GM12878 (cell line): ENCODE measurements around the gene RPL27A. TPM values are rescaled to one million over a fixed set of nuclear protein-coding genes. Genes with fewer than 3 reads are reported as not detected.

Experiments
- ATAC-seq: fragments of 200-7000 bp; cut with Tn5 transposase; 3 replicates; pipeline ENCODE4 v1.9.1; 2020; ENCODE audit warnings: mild to moderate bottlenecking, moderate library complexity
- BruUV-seq: library from RNA; stranded (reverse); fragments of 400-500 nt; replicated peaks from 2 replicates; lab custom pipeline; 2021; lab: Mats Ljungman, UMichigan
- CTCF ChIA-PET: fragments of 300-600 bp; sonication (Branson Sonifier 250); formaldehyde crosslinking; extraction: SDS; loops from one replicate; lab custom pipeline; 2021; ENCODE audit warnings: inconsistent platforms; lab: Yijun Ruan, JAX
- POLR2A ChIA-PET: fragments of 350-600 bp; formaldehyde crosslinking; extraction: SDS; loops from one replicate; lab custom pipeline; 2021; ENCODE audit warnings: inconsistent platforms; lab: Charles Lee
- RAD21 ChIA-PET: fragments of 300-600 bp; sonication (Branson Sonifier 250); formaldehyde crosslinking; loops from one replicate; lab custom pipeline; 2023; ENCODE audit warnings: antibody characterized with exemption; ENCODE audit not compliant: unreplicated experiment; lab: Charles Lee
- SMC1A ChIA-PET: fragments of 300-600 bp; sonication (Branson Sonifier 250); formaldehyde crosslinking; loops from one replicate; lab custom pipeline; 2023; ENCODE audit not compliant: unreplicated experiment, uncharacterized antibody; lab: Charles Lee
- DNase-seq: peaks from one replicate; pipeline ENCODE4 v3.0.0-alpha.2; 2011; ENCODE audit warnings: low read depth, low spot score
- FAIRE-seq: peaks from 3 replicates; lab custom pipeline; 2011; peaks lifted over from hg19 to GRCh38; lab: Jason Lieb, UNC
- H2AFZ ChIP-seq: 2 replicates; pipeline ENCODE4 v1.6.0; 2011; ENCODE audit warnings: low read depth, low read length, control low read depth; ENCODE audit not compliant: control insufficient read depth
- H3K27ac ChIP-seq: 2 replicates; pipeline ENCODE4 v1.5.1; 2011; ENCODE audit warnings: control low read depth; ENCODE audit not compliant: control insufficient read depth, insufficient read depth
- H3K27me3 ChIP-seq, 2 experiments: replicated peaks in 1 of 2; 2 replicates each; pipeline versions ENCODE4 v1.6.0 to v1.6.1; 2011; ENCODE audit warnings: low read length in 1 of 2; ENCODE audit not compliant: control insufficient read depth in 2 of 2, insufficient read depth in 2 of 2
- H3K36me3 ChIP-seq, 2 experiments: 2 replicates each; pipeline ENCODE4 v1.5.1; 2011; ENCODE audit warnings: low read length in 1 of 2; ENCODE audit not compliant: control insufficient read depth in 2 of 2, insufficient read depth in 2 of 2
- H3K4me1 ChIP-seq: 2 replicates; pipeline ENCODE4 v1.6.1; 2011; ENCODE audit warnings: mild to moderate bottlenecking, low read length, moderate library complexity, mixed read lengths; ENCODE audit not compliant: control insufficient read depth, insufficient read depth
- H3K4me2 ChIP-seq: 2 replicates; pipeline ENCODE4 v1.6.0; 2011; ENCODE audit warnings: control low read depth; ENCODE audit not compliant: control insufficient read depth, insufficient read depth
- H3K4me3 ChIP-seq: fragments of 200-600 bp; sonication (generic); 2 replicates; pipeline ENCODE4 v1.5.1; 2016
- H3K79me2 ChIP-seq: 2 replicates; pipeline ENCODE4 v1.6.0; 2011; ENCODE audit warnings: low read length; ENCODE audit not compliant: control insufficient read depth, insufficient read depth
- H3K9ac ChIP-seq: 2 replicates; pipeline ENCODE4 v1.8.0; 2011; ENCODE audit warnings: low read length, control low read depth, mixed read lengths; ENCODE audit not compliant: control insufficient read depth, insufficient read depth
- H3K9me3 ChIP-seq: replicated peaks from 3 replicates; pipeline ENCODE4 v1.5.1; 2011; ENCODE audit warnings: mild to moderate bottlenecking, low read length; ENCODE audit not compliant: control insufficient read depth, insufficient read depth
- H4K20me1 ChIP-seq: 2 replicates; pipeline ENCODE4 v1.6.0; 2011; ENCODE audit not compliant: control insufficient read depth, insufficient read depth
- BCL11A ChIP-seq: IDR thresholded peaks from 2 replicates; pipeline ENCODE4 v1.6.1; 2011; ENCODE audit warnings: low read depth, low read length
- BHLHE40 ChIP-seq, 2 experiments: fragments of 450-650 bp in 1 of 2; IDR thresholded peaks; 2 replicates each; pipeline ENCODE4 v1.6.1; 2011 to 2017; ENCODE audit warnings: low read depth in 2 of 2, borderline replicate concordance in 1 of 2, improper control_type of control experiment in 1 of 2, low read length in 1 of 2, mild to moderate bottlenecking in 1 of 2
- EED ChIP-seq: sonication (generic); IDR thresholded peaks from 2 replicates; pipeline ENCODE4 v1.6.1; 2016; ENCODE audit warnings: antibody characterized with exemption, low read depth
- EP300 ChIP-seq, 2 experiments: fragments of 150-350 bp in 1 of 2; IDR thresholded peaks; 2 replicates each; pipeline ENCODE4 v1.6.1; 2011 to 2012; ENCODE audit warnings: low read depth in 2 of 2, low read length in 2 of 2, borderline replicate concordance in 1 of 2, improper control_type of control experiment in 1 of 2, inconsistent platforms in 1 of 2; ENCODE audit not compliant: control insufficient read depth in 1 of 2
- GATAD2B ChIP-seq: fragments of 450-650 bp; conservative IDR thresholded peaks from 2 replicates; pipeline ENCODE4 v1.6.1; 2017; ENCODE audit warnings: low read depth, mild to moderate bottlenecking, moderate library complexity
- IKZF2 ChIP-seq, 2 experiments: fragments of 450-650 bp; IDR thresholded peaks; 2 replicates each; pipeline ENCODE4 v1.6.1; 2017; ENCODE audit warnings: mild to moderate bottlenecking in 2 of 2, moderate library complexity in 2 of 2
- IRF5 ChIP-seq: fragments of 450-650 bp; IDR thresholded peaks from 2 replicates; pipeline ENCODE4 v1.6.1; 2017; ENCODE audit warnings: borderline replicate concordance
- MEF2A ChIP-seq: IDR thresholded peaks from 2 replicates; pipeline ENCODE4 v1.6.1; 2011; ENCODE audit warnings: low read depth, mild to moderate bottlenecking, low read length, moderate library complexity; ENCODE audit not compliant: insufficient read depth
- MEF2B ChIP-seq: fragments of 450-650 bp; IDR thresholded peaks from 2 replicates; pipeline ENCODE4 v1.6.1; 2018; ENCODE audit warnings: mild to moderate bottlenecking, moderate library complexity; ENCODE audit not compliant: partially characterized antibody, poor library complexity, severe bottlenecking
- NFYA ChIP-seq: IDR thresholded peaks from 2 replicates; pipeline ENCODE4 v1.6.1; 2011; ENCODE audit warnings: low read depth, mild to moderate bottlenecking, low read length, improper control_type of control experiment, borderline replicate concordance
- PAX8 ChIP-seq: fragments of 450-650 bp; IDR thresholded peaks from 2 replicates; pipeline ENCODE4 v1.6.1; 2017; ENCODE audit warnings: mild to moderate bottlenecking, moderate library complexity
- POLR2AphosphoS2 ChIP-seq: IDR thresholded peaks from 2 replicates; pipeline ENCODE4 v1.6.1; 2011; ENCODE audit warnings: low read depth, mild to moderate bottlenecking, low read length, improper control_type of control experiment, moderate library complexity
- POLR2AphosphoS5 ChIP-seq: IDR thresholded peaks from 2 replicates; pipeline ENCODE4 v1.6.1; 2011; ENCODE audit warnings: mild to moderate bottlenecking, low read length, inconsistent platforms
- SIX5 ChIP-seq: IDR thresholded peaks from 2 replicates; pipeline ENCODE4 v1.6.1; 2011; ENCODE audit warnings: mild to moderate bottlenecking, low read depth, low read length, moderate library complexity; ENCODE audit not compliant: severe bottlenecking
- SMARCA5 ChIP-seq: fragments of 450-650 bp; IDR thresholded peaks from 2 replicates; pipeline ENCODE4 v1.6.1; 2017; ENCODE audit warnings: mild to moderate bottlenecking
- SP1 ChIP-seq: IDR thresholded peaks from one replicate; pipeline ENCODE4 v1.6.1; 2011; ENCODE audit warnings: low read depth, low read length
- TARDBP ChIP-seq: IDR thresholded peaks from 2 replicates; pipeline ENCODE4 v1.6.1; 2016; ENCODE audit warnings: borderline replicate concordance
- TCF7 ChIP-seq: IDR thresholded peaks from 2 replicates; pipeline ENCODE4 v1.6.1; 2014; ENCODE audit warnings: antibody characterized with exemption, borderline replicate concordance
- WGBS: methylation state at CpG from one replicate; pipeline ENCODE4 v1.1.6; 2016; ENCODE audit warnings: low lambda C conversion rate; ENCODE audit not compliant: insufficient replicate concordance, insufficient coverage; ENCODE audit errors: missing lambda C conversion rate; 5-methylcytosine and 5-hydroxymethylcytosine counted together
- in situ Hi-C: fragments of 300-500 bp; cut with MboI; formaldehyde crosslinking; loops from 9 replicates; pipeline ENCODE4 v1.14.3; 2018; ENCODE audit warnings: mixed read lengths
- intact Hi-C: fragments of 100-400 bp; cut with micrococcal nuclease; formaldehyde crosslinking; loops from one replicate; pipeline ENCODE4 v1.14.2; 2022; ENCODE audit not compliant: unreplicated experiment
- polyA plus RNA-seq, 11 experiments: library from polyadenylated mRNA; depleted of rRNA in 4 of 11; unstranded in 6 of 11; stranded (reverse) in 5 of 11; fragments of >200 nt; fragmentation: Nextera tagmentation in 4 of 11; fragmentation: Illumina TruSeq in 1 of 11; extraction: Ambion mirVana in 4 of 11; extraction: Trizol in 1 of 11; gene quantifications; 1 replicate in 1 of 11; 2 replicates in 10 of 11; pipeline versions ENCODE4 v1.2.1 to v1.2.3, GENCODE V29; 2011 to 2016; ENCODE audit warnings: inconsistent platforms in 2 of 11, missing spikeins in 2 of 11, low read depth in 1 of 11
- total RNA-seq, 4 experiments: library from RNA; depleted of rRNA in 3 of 4; stranded (reverse); fragments of >200 nt in 3 of 4; fragmentation: Illumina TruSeq in 1 of 4; extraction: Trizol in 1 of 4; gene quantifications; 2 replicates each; pipeline versions ENCODE4 v1.2.1 to v1.2.3, GENCODE V29; 2013 to 2021
- TF ChIP-seq, protein P1 (sequence below): IDR thresholded peaks from 2 replicates; pipeline ENCODE4 v1.6.1; 2011; ENCODE audit warnings: borderline replicate concordance, low read depth, mild to moderate bottlenecking, moderate library complexity, low read length; ENCODE audit not compliant: insufficient read depth, poor library complexity, severe bottlenecking

Gene RPL27A
- total and polyA plus RNA-seq, 10 of the 15 experiments (the other 5 are each of a cell fraction or from before 2014, with no cell fraction given) = 978 to 4,776 (median 1,959) TPM

DNA sequence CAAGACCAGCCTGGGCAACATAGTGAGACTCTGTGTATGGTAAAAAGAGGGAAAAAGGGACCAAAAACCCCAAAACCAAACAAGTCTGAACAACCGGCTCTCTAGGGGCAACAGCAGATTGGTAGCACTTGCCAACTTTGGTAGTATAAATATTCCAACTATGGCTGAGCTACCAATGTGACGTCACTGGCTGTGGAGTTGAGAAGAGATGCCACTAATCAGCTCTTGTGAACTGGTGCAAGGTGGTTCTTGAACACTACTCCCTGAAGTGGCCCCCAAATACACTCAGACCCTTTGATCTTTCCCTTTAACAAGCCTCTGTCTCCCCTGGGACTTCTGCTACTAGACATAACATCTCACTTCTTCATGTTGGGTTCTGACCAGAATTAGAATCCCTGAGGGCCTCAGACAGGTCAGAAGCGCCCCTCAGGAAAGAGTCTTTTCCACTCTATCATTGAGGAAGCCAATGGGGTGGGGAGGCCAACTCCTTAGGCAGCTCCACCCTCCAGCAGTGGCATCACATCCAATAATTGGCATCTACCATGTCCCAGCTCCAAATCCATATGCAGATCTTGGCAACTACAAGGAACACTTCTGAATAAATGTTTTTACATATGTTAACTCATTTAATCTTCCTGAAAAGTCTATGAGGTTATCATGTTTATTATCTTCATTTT is 49.2 kb downstream of the RPL27A start (continued):
- no peak for TF ChIP-seq IRF5
- no peak for TF ChIP-seq SIX5
- peak; percentile 91 for TF ChIP-seq MEF2B
- peak; percentile 25; the same call in 1 of the 2 replicates for TF ChIP-seq BCL11A
- TF ChIP-seq TARDBP = no peak

GRCh38 chr11:8732324-8732670 is 49.7 kb downstream of the RPL27A start:
- in situ Hi-C loops (no loop called here), intact Hi-C loops (no loop called here)
- ATAC-seq (peak; percentile 98), FAIRE-seq (peak; percentile 61), DNase-seq (peak; percentile 48)
- peaks cover 15% of the 10 kb centered on the region for H3K4me1 ChIP-seq
- H2AFZ ChIP-seq = peak overlapping the region; percentile 35
- H4K20me1 ChIP-seq = no peaks in the 10 kb centered on the region
- ChIA-PET POLR2A (interaction anchor here (1.5 kb wide), 1 partner anchor 44 kb away, joined by 6 read pairs; no protein-coding TSS in a partner anchor), SMC1A (interaction anchor here (0.6 to 1.1 kb wide), 7 partner anchors 25 to 229 kb away, joined by 3 to 6 read pairs (median 3); no protein-coding TSS in a partner anchor), CTCF (interaction anchor here (1.0 to 2.4 kb wide), 2 partner anchors 44 to 101 kb away, joined by 3 to 6 read pairs; no protein-coding TSS in a partner anchor), RAD21 (interaction anchor here (1.5 to 2.5 kb wide), 3 partner anchors 15 to 77 kb away, joined by 4 to 11 read pairs (median 7); no protein-coding TSS in a partner anchor)
- H3K9ac ChIP-seq = no peak overlapping the region
- 2% methylated on average over 3 of the region's 3 CpGs for WGBS
- no peak overlapping the region; the same call in 1 of the 2 replicates for H3K4me2 ChIP-seq
- H3K9me3 ChIP-seq = no peaks in the 10 kb centered on the region
- BruUV-seq = no TSS peak
- H3K4me3 ChIP-seq = no peak overlapping the region
- no peaks in the 10 kb centered on the region; a peak in 1 of 4 replicates for H3K27me3 ChIP-seq
- no peaks in the 10 kb centered on the region for H3K36me3 ChIP-seq
- H3K27ac ChIP-seq = peak overlapping the region; percentile 13; the same call in 1 of the 2 replicates
- H3K79me2 ChIP-seq = no peaks in the 10 kb centered on the region
- TF ChIP-seq BHLHE40 (IDR thresholded peaks at IDR 0.05; ENCODE audit: borderline replicate concordance in 1 of 2, low read depth in 2 of 2, low read length in 1 of 2) (peak in 1 of 2 experiments; percentile 19; a peak in 1 of 4 replicates), SP1 (no peak), EP300 (IDR thresholded peaks at IDR 0.05; ENCODE audit: borderline replicate concordance in 1 of 2, control insufficient read depth in 1 of 2, low read depth in 2 of 2, low read length in 2 of 2) (no peak), IKZF2 (IDR thresholded peaks at IDR 0.05) (peak in 1 of 2 experiments; percentile 29; a peak in 2 of 4 replicates), POLR2AphosphoS5 (no peak), TCF7 (no peak), PAX8 (no peak), EED (no peak), POLR2AphosphoS2 (no peak), GATAD2B (no peak; the same call in 1 of the 2 replicates), NFYA (no peak), MEF2A (no peak), SMARCA5 (no peak)
- TF ChIP-seq, protein P1, sequence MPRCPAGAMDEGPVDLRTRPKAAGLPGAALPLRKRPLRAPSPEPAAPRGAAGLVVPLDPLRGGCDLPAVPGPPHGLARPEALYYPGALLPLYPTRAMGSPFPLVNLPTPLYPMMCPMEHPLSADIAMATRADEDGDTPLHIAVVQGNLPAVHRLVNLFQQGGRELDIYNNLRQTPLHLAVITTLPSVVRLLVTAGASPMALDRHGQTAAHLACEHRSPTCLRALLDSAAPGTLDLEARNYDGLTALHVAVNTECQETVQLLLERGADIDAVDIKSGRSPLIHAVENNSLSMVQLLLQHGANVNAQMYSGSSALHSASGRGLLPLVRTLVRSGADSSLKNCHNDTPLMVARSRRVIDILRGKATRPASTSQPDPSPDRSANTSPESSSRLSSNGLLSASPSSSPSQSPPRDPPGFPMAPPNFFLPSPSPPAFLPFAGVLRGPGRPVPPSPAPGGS = no peak
